RWPE1 (cell line): ENCODE data around the gene CARD9.

Experiments
- CTCF ChIA-PET: fragments of 350-600 bp; sonication (Branson Sonifier 250); formaldehyde crosslinking; extraction: SDS; loops from one replicate; lab custom pipeline; 2021; lab: Yijun Ruan, JAX
- POLR2A ChIA-PET: fragments of 400-600 bp; formaldehyde crosslinking; extraction: SDS; loops from one replicate; lab custom pipeline; 2020; ENCODE audit warnings: antibody characterized with exemption; ENCODE audit not compliant: low non-redundant PET; lab: Yijun Ruan, JAX
- DNase-seq: peaks from one replicate; pipeline ENCODE4 v3.0.0; 2012; ENCODE audit warnings: low spot score
- H3K27ac ChIP-seq: fragments of 450-650 bp; 2 replicates; pipeline ENCODE4 v1.5.1; 2017
- TF ChIP-seq, protein P1 (sequence below): fragments of 450-650 bp; conservative IDR thresholded peaks from 2 replicates; pipeline ENCODE4 v1.5.1; 2017; ENCODE audit warnings: low read depth, mild to moderate bottlenecking

CARD9 gene

DNA sequence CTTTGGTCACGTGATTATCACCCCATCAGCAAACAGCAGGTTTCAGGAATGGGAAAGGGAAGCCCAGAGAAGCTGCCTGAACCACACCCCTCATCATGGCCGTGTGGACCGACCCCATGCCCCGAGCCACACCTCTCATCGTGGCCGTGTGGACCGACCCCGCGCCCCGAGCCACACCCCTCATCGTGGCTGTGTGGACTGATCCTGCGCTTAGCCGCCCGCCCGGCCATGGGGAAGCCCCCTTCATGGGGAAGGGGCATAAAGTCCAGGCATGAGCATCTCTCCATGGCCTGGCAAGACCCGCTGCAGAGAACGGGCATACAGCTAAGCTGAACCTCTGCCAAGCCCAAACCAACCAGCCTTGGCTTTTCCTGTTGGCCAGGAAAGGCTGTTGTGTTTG, 20.1 kb upstream of the CARD9 start:
- ChIA-PET CTCF (interaction anchor here (0.7 kb wide), 1 partner anchor 11 kb away, joined by 3 read pairs; no protein-coding TSS in a partner anchor), POLR2A (interaction anchor here (1.1 kb wide), 1 partner anchor 16 kb away, joined by 3 read pairs; no protein-coding TSS in a partner anchor)
- no peak for DNase-seq
- TF ChIP-seq, protein P1, sequence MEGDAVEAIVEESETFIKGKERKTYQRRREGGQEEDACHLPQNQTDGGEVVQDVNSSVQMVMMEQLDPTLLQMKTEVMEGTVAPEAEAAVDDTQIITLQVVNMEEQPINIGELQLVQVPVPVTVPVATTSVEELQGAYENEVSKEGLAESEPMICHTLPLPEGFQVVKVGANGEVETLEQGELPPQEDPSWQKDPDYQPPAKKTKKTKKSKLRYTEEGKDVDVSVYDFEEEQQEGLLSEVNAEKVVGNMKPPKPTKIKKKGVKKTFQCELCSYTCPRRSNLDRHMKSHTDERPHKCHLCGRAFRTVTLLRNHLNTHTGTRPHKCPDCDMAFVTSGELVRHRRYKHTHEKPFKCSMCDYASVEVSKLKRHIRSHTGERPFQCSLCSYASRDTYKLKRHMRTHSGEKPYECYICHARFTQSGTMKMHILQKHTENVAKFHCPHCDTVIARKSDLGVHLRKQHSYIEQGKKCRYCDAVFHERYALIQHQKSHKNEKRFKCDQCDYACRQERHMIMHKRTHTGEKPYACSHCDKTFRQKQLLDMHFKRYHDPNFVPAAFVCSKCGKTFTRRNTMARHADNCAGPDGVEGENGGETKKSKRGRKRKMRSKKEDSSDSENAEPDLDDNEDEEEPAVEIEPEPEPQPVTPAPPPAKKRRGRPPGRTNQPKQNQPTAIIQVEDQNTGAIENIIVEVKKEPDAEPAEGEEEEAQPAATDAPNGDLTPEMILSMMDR: no peak
- peak overlapping the region; percentile 15 for H3K27ac ChIP-seq

DNA sequence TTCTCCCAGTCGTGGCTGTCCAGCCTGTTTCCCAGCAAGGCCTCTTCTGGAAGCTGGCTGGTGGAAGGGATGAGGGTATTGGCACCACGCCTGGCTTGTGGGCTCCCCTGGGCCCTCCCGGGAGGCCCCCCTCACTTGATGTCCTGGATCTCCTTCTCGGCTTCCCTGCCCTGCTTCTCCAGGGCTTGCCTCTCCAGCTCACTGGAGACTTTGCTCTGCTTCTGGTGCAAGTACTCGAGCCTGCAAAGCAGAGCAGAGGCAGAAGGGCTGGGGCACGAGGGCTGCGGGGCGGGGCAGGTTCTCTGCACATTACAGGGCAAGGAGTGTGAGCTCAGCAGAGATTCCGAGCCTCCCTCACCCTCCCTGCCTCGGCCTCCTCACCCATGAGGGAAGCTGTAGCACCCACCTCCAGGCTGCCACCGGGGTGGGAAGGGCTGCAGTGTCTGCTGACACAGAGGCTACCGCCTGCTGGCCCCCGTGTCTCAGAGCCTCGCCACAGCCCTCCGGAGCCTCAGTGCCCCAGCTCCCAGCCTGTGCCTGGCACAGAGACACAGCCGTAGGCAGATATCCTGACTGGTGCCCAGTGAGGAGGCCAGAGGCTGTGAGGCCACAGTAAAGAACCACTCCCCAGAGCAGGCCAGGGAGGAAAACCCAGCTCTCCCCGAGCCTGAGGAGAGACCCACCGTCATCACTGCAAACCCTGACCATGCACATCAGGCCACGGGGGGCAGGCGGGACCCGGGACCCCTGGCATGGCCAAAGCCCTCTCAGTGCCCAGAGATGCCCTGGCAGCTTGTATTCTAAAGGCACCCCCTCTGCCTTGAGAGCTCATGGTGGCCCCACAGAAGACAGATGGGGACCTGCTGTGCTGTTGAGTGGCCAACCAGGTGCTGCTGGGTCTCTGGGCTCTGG, 19.3 kb upstream of the CARD9 start:
- TF ChIP-seq, protein P1: no peak

DNA sequence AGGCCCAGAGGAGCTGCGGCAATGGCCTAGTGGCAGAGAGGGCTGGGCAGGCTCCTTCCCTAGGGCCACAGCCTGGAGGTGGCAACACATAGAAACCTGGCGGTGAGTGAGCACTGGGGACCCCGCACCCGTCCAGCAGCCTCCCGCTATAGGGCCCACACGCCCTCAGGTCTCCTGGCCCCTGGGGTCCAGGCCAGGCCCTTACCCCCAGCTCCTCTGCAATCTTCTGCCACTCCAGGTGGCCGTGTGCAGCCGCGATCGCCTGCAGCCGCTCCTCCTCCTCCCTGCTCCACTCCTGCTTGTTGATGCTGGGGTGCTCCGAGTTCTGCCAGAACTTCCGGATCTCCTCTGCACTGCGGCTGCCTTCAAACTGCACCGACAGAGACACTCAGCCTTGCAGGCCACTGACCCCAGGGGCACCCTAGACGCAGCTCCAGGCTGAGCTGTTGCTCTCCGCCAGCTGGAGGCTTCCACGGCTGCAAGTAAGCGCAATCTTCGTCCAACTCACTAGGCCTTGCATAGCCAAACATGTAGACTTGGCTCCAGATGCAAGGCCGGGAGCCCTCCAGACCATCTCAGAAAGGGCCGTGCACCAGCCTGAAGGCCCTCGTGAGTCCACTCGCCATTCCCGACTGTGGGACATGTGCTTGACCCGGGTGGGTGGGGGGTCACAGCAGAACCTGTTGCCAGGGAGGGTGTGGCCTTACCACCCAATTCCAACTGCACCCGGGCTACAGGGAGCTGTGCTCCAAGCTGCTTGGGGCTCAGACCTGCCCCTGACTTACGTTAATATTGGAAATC, 18.5 kb upstream of the CARD9 start:
- no peak for DNase-seq
- ChIA-PET POLR2A (no interaction called here), CTCF (no interaction called here)
- TF ChIP-seq, protein P1: no peak
- peak overlapping the region; percentile 15; the same call in 1 of the 2 replicates for H3K27ac ChIP-seq

More for the DNA sequence above, 19.3 kb upstream of the CARD9 start:
- no peak for DNase-seq
- peak overlapping the region; percentile 15 for H3K27ac ChIP-seq
- ChIA-PET CTCF (interaction anchor here (0.6 kb wide), 1 partner anchor 96 kb away, joined by 4 read pairs; no protein-coding TSS in a partner anchor), POLR2A (interaction anchor here (1.1 kb wide), 1 partner anchor 17 kb away, joined by 3 read pairs; no protein-coding TSS in a partner anchor)

DNA sequence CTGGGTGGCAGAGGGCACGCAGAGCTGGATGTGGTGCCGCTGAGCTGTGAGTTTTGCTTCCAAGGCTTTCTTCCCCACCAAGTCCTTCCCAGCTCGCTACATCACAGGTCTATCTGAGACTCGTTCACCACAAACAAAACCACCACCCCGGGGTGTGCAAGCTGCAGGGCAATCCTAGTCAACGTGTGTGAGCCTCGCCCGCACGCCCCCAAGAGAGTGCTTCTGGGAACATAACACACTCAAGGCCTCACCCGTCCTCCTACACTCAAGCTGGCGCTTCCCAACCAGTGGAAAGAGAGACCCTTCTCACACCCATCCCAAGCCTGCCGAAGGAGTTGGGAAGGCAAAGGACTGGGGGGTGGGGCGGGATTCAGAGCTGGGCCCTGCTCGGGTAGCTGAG, 15.9 kb upstream of the CARD9 start:
- no peak for DNase-seq
- CTCF ChIA-PET: interaction anchor here (0.5 to 1.1 kb wide), 4 partner anchors 27 to 302 kb away, joined by 3 read pairs; no protein-coding TSS in a partner anchor
- peak overlapping the region; percentile 2; the same call in 1 of the 2 replicates for H3K27ac ChIP-seq
- POLR2A ChIA-PET: no interaction called here
- TF ChIP-seq, protein P1: no peak

DNA sequence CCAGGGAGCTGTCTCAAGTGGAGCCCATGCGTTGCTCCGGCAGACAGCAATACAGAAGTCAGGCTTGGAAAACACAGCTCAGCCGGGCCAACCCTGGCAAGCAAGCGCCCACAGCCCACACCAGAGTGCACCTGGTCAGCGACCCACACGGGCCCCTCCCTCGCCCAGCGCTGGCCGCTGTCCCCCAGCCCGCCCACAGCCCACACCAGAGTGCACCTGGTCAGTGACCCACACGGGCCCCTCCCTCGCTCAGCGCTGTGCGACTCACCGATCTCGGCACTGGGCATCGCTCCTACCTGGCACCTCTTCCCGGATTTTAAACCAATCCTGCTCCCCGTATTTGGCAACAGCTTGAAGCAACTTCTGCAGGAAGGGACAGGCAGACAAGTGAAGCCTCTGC, 13.7 kb upstream of the CARD9 start:
- no peak for DNase-seq
- TF ChIP-seq, protein P1: no peak
- H3K27ac ChIP-seq: no peak overlapping the region
- CTCF ChIA-PET: interaction anchor here (0.6 to 0.9 kb wide), 2 partner anchors 11 to 48 kb away, joined by 3 read pairs; no protein-coding TSS in a partner anchor
- POLR2A ChIA-PET: no interaction called here

DNA sequence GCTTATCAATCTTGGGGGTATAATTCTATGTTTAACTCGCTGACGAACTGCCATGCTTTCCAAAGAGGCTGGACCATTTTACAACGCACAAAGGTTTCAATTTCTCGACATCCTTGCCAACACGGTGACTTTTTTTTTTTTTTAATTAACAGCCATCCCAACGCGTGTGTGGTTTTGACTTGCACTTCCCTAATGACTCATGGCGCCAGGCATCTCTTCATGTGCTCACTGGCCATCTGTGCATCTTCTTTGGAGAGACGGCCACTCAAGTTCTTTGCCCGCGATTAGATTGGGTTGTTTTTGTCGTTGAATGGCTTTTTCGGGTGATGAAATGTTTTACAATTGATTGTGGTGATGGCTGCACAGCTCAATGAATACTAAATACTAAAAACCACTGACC, 12.5 kb upstream of the CARD9 start:
- DNase-seq: no peak
- CTCF ChIA-PET: interaction anchor here (0.6 to 0.7 kb wide), 3 partner anchors 57 to 220 kb away, joined by 3 to 4 read pairs (median 3); no protein-coding TSS in a partner anchor
- TF ChIP-seq, protein P1: no peak
- H3K27ac ChIP-seq: no peak overlapping the region
- POLR2A ChIA-PET: no interaction called here
